Daoy (cell line): ENCODE measurements around the gene SLC66A2. TPM values are rescaled to one million over a fixed set of nuclear protein-coding genes. Genes with fewer than 3 reads are reported as not detected.

Source experiments
- DNase-seq: peaks from one replicate; pipeline ENCODE4 v3.0.0-alpha.2; 2015; ENCODE audit warnings: low read depth
- total RNA-seq: library from RNA; depleted of rRNA; stranded (reverse); fragments of >200 nt; shearing (Covaris generic); gene quantifications from 2 replicates; pipeline ENCODE4 v1.2.3, GENCODE V29; 2014

SLC66A2 gene
- total RNA-seq, 1 experiment from 2014 or later: 11.3 TPM

DNA sequence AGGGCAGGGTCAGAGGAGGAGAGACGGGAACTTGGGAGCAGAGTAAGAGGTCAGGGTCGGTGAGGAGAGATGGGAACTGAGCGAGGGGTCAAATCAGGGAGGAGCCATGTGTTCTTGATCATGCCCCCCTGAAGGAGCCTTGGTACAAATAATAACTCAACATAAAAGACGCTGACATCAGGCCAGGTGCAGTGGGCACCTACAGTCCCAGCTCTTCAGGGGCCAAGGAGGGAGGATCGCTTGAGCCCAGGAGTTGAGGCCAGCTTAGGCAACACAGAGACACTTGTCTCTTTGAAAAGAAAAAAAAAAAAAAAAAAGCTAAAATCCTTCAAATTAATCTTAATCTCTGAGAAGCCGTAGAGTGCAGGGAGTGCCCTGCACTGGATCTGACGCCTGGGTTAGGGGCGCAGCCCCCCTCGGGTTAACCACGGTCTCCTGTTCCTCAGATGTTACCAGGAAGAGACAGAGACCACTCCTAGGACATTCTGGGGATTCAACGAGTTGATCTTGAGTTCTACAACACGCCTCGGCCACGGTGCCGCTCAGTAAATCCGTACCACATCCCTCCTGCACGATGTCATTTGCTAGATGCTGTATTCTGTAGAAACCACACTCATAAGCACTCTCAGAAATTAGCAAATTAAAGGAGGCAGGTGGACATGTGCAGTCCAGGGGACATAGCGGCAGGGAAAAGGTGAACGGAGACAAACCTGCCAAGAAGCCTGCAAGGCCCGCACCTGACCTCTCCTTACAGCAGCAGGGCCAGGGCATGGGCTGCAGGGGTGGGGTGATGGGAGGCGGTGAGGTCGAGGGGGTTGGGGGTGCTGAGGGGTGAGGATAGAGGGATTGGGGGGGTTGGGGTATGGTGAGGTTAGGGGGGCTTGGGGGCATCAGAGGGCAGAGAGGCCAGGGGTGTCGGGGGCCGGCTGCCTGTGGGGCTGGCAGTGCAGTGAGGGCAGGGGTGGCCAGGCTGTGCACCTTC, 29.2 kb downstream of the SLC66A2 start:
- DNase-seq: no peak

DNA sequence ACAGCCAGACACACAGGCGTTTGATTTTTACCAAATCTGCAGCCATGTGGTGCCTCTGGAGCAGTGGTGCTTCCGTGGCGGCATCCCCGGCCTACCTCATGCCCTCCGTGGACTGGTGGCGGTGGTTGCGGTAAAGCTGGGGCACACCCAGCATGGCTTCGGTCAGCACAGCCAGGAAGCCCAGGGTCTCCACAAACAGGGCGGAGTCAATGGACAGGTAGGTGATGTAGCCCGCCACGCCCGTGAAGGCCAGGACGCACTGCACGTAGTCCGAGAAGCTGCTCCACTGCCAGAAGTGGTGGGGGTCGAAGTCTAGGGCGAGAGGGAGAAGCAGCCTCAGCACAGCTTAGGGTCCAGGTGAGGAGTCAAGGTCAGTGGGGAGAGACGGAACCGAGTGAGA, 32.4 kb downstream of the SLC66A2 start:
- no peak for DNase-seq

DNA sequence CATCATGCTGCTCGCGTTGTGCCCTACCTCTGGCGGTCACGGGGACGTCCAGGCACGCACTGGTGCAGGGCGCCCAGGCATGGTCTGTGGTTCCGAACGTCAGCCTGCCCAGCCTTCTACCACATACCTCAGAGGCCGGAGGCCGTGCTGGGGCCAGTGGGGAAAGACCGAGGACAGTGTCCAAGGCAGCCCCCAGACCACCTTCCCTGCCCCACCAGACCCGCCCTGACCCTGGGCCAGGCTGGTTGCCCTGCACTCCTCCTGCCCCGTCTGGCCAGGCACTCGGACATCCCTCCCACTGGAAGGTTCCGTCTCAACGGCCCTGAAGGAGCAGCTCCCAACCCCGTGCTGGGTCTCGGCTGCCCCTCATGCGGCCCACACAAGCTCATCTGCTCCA, 32.8 kb downstream of the SLC66A2 start:
- DNase-seq: no peak

DNA sequence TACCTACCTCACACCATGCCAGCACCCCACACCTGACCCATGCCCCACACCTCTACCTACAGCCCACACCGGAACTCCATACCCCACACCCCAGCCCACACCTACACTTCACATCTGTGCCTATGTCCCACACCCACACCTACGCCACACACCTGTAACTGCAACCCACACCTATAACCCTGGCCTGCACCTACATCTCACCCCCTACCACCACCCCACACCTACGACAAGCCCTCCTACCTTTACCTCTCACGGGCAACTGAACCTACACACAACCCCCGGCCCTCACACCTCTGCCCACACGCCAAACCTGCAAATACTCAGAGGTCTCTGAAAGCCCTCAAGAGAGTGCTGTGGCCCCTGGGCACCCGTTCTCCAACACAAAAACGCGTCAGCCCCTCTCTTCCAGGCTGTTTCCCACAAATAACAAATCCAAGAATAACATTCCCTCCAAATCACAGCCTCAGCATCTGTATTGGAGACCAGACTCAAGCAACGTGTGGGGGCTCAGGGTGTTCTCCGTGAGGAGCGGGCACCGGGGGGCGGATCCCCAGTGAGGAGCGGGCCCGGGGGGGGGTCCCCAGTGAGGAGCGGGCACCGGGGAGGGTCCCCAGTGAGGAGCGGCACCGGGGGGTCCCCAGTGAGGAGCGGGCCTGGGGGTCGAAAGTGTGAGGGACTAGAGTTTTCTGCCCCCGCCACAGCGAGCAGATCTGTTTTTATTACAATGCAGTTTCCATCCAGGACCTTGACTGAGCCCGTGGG, 33.4 kb downstream of the SLC66A2 start:
- DNase-seq: no peak

DNA sequence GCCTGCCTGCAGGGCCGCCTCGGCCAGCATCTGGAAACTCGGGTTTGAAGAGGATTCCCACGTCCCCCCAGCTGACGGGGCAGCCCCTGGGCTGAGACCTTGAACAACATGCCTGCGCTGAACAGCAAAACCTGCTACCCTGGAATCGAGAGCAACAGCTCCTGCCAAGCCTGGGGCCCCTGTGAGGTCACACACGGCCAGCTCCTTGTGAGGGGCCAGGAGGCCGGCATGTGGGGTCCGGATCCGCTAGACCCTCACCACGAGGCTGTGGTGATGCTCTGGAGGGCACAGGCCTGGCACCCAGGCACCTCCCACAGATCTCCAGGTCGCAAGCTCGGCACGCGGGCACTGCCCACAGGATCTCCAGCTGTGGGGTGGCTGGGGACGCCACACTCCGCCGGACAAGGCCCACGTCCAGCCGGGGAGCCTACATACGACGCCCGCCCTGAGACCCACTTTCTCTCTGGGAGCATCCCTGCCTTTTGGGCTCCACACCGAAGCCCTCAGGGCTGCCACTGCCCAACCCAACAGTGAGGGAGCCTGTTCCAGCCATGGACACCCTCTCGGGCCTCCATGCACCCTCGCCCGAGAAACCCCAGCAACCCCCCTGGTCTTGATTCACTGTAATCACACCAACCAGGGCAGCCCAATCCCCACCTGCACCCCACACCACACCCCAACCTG, 34.1 kb downstream of the SLC66A2 start:
- no peak for DNase-seq

DNA sequence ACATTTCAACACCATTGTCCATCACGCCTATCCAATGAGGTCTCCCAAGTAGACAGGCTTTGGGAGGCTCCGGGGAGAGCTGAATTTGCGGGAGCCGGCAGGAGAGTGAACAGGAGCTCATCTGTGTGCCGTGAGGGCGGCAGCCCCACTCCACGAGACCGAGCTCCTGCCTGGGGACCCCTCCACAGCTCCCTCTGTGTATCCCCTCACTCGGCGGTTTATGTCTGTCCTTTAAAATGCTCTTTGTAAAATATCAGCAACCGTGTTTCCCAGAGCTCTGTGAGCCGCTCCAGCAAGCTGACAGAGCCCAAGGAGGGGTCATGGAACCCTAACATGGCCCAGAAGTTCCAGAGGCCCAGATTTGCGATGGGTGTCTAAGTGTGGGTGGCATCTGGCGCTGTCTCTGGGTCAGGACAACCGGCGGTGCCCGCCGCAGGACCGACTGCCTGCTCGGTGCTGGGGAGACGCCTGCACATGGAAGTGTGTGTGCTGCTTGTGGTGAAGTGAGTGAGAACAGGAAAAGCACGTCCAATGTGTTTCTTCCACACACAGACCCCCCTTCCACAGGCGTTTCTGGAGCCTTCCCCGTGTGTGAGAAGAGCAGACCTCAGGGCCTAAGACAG, 34.8 kb downstream of the SLC66A2 start:
- no peak for DNase-seq

DNA sequence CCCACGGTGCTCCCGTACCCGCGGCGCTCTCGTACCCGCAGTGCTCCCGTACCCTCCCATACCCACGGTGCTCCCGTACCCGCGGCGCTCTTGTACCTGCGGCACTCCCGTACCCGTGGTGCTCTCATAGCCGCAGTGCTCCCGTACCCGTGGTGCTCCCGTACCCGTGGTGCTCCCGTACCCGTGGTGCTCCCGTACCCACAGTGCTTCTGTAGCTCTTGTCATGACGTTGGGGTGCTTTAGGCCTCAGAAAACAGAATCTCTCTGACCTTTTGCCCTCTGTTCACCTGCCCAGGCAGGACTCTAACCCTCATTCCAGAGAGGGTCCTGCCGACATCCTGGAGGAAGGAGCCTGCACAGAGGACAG, 35.3 kb downstream of the SLC66A2 start:
- no peak for DNase-seq

DNA sequence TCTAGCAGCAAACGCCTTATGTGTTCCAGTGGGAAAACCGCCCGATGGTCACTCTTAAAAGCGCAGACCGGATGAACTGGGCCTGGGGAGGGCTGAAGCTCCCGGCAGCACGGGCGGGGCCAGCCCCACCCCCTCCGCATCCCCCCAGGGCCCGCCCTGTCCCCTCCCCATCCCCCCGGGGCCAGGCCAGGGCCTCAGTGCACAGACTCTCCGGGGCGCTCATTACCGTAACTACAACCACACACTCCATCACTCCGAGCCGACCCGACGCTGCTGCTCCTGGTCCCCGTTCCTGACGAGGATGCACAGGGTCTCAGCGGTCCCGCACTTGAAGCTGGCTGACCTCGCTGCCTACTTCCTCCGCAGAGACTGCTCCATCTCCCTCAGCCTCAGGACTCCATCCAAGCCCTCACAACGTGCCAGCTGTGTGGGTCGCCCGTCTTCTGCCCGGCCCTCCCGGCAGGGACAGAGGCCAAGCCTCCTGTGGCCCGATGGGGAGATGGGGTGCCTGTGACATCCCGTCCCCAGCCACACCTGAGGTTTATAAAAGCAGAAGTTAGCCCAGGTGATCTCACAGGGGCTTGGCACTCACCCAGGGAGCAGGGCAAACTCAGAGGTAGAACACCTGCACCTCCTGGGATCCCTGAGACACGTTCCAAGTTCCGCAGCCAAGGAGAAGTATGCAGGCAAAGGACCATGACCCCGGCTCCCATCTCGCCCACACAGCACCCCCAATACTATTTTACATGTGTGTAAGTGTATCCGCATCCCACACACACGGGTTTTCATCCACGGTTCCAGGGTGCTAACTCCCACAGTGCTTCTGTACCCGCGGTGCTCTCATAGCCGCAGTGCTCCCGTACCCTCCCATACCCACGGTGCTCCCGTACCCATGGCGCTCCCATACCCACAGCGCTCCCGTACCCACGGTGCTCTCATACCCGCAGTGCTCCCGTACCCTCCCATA, 36.0 kb downstream of the SLC66A2 start:
- no peak for DNase-seq

DNA sequence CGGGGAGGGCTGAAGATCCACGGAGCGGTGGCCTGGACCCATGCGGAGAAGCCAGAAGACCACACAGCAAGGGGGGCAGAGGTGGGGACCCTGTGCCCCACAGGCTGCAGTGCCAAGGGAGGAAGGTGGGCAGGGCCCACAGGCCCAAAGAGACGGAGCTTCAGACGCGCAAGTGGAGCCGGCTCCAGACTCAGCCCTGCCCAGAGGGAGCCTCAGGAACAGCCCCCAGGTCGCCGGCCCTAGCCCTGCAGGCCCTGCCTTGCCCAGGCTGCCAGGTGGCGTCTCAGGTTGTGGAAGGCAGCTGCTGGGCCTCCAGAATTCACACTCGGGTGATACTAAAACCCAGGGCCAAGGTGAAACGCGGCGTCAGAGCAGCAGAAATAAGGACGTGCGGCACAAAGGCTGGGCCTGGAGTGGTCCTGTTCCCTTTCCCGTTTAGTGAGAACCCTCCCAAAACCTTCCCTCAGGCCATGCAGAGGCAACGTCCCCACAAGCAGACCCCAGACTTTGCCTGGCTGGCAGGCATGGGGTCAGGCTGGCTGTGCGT, 36.8 kb downstream of the SLC66A2 start:
- no peak for DNase-seq

DNA sequence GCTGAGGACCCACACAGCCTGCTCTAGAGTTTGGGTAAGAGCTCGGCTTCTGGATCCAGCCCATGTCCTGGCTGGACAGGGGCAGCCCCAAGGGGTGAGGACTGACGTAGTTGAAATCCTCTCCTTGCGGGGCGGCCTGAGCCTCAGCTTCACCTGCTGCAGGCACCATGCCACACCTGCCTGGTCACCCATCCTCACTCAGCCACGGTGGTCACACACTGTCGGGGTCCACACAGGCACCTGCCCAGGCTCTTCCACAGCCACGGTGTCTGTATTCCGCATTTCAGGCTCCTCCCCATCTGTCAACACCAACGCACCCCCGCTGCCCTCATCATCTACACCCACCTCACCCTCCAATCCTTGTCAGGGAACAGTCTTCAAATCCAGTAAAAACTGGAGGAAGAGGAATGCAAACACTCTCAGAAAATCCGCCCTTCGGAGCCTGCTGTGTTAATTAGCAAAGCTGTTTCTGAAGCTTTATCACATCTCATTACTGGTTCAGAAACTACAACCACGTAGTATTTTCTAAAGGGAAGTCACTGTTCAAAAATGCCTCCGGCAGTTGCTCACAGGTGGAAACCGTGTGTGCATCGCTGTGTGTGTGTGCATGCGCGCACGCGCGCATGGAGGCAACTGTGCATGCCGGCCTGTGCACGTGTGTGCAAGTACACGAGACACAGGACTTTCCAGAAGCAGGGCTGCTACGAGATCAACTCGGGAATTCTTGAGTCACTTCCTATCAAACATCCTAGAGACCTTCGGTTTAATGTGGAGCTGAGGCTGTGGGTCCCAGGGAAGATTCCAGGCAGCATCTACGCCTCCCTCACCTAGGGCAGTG, 38.2 kb downstream of the SLC66A2 start:
- DNase-seq: no peak

DNA sequence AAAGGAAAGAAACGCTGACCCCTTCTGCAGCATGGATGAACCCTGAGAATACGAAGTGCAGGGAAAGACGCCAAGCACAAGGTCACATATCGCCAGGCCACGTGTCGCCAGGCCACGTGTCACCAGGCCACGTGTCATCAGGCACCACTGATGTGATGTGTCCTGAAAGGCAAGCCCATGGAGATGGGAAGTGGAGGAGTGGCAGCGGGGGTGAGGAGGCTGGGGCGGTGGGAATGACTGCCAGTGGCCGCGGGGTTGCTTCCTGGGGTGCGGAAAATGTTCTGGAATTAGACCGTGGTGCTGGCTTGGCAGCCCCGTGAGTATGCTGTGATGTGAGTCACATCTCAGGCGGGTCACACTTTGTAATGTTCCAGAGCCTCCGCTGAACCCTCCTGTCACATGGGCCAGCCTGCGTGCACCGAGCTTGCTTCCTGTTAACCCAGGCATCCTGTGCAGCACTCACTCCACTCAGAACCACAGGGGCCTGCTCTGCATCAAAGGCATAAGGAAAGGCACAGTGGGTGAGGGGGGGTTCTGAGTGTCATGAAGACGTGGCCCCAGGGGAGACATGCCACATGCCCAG, 39.0 kb downstream of the SLC66A2 start:
- no peak for DNase-seq

DNA sequence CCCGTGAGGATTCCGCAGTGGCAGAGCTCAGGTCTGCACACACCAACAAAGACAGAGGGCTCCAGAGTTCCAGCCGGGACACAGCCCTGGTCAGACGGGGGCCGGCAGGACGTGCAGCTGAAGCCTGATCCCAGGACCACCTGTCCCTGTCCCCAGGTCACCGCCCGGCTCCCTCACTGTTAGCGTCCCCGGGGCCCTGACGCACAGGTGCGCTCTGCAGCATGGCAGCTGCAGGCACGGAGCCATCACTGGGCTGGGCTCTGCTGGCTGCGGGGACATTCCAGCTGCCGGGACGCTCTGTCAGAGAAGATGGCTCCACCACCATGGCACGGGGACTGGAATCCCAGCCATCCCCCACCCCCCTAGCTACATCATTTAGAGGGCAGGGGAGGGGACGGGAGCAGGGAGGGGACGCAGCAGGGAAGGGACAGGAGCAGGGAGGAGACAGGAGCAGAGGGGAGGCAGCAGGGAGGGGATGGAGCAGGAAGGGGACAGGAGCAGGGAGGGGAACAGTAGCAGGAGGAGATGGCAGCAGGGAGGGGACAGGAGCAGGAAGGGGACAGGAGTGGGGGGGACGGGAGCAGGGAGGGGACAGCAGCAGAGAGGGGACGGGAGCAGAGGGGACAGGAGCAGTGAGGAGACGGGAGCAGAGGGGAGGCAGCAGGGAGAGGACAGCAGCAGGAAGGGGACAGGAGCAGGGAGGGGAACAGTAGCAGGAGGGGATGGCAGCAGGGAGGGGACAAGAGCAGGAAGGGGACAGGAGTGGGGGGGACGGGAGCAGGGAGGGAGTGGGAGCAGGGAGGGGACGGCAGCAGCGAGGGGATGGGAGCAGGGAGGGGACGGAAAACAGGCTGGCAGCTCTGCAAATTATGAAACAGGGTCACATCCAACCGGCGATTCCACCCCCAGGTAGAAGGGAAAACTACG, 39.8 kb downstream of the SLC66A2 start:
- DNase-seq: no peak

DNA sequence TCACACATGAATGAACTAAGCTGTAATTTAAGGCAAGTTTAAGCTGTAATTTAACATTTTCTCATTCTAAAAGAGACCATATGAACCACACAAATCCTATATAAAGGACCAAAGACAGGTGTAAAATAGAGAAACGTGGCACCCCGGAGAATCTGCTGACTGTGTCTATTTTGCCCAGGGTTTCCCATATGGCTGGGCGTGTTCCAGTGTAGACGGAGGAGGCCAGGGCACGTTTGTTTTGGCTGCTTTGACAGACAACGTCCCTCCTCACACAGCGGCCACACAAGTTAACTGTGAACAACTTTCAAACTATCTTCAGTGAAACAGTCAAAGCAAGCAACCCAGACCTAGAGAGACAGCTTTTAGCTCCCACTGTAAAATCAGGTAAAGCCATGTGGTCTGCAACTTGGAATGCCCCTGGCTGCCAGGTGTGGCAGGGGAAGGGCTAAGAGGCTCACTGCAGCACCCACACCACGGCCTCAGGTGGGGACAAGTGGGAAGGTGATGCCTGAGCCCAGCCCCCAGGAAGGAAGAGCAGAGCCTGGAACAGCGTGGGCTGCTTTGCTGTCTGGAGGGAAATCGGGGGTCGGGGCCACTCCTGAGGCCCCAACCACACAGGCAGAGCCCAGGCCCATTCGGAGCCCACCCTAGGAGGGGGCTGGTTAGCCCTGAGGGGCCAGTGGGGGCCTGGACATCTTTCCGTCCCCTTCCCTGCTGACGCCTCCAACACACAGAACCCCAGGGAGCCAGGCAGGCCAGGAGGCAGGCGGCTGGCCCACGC, 40.7 kb downstream of the SLC66A2 start:
- DNase-seq: no peak

DNA sequence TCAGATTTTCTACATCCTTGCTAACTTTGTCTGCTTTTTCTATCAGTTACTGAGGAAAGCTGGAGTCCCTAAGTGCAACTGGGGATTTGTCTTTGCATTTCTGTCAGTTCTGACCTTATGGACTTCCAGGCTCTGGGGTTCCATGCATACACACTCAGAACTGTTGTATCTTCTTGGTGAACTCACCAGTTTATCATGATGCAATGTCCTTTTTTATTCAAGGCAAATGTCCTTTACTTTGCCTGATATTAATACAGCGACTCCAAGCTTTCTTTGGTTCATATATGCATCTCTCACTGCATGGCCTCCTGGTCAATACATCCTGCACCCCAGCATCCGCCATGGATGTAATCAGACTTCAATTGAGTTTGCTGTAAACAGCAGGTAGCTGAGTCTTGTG, 44.7 kb downstream of the SLC66A2 start:
- no peak for DNase-seq

DNA sequence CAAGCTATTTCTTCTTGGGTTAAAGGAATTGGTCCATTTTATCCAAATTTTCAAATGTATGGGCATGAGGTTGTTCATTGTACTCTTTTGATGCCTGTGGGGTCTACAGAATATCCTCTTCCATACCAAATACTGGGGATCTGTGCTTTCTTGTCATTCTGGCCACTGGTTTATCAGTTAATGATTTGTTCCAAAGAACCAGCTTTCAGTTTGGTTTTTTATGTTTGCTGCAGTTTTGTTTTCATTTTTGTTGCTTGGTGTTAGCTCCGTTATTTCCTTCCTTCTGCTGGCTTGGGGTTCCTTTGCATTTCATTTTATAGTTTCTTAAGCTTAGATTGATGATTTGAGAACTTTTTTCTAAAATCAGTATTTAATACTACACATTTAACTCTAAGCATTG, 45.5 kb downstream of the SLC66A2 start:
- no peak for DNase-seq

DNA sequence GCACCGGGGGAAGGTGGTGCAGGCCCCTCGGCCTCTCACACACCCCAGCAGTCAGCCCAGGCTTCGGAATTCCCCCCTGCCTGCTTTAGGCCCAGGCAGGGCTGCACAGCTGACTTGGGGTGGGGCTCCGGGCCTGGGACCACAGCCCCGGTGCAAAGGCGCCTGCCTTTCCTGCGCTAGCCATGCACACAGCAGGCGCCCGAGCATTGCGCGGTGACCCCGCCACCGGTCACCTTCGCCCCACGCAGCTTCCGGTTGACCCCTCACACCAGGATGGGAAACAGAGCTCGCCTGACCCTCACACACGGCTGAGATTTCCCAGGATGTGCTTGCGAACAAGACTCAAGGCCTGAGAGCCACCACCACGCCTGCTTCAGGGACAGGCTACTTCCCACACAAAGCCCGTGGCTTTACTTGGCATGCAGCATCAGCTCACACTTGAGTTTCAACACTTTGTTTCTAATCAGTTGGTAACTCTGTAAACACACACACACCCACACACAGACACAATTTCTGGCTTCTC, 46.0 kb downstream of the SLC66A2 start:
- no peak for DNase-seq
